H1 (cell line): Measurements from ENCODE around the gene MACROD2. TPM values are rescaled to one million over a fixed set of nuclear protein-coding genes. Genes with fewer than 3 reads are reported as not detected.

ENCODE experiments used
- EZH2 ChIP-seq: fragments of 200-600 bp; sonication (generic); IDR thresholded peaks from 2 replicates; pipeline ENCODE4 v1.7.1; 2012; ENCODE audit warnings: low read depth, mild to moderate bottlenecking, moderate library complexity, low read length, inconsistent platforms; ENCODE audit not compliant: severe bottlenecking
- RFX5 ChIP-seq: IDR thresholded peaks from 2 replicates; pipeline ENCODE4 v1.6.1; 2011; ENCODE audit warnings: low read depth, low read length, improper control_type of control experiment, borderline replicate concordance
- SP2 ChIP-seq: IDR thresholded peaks from 2 replicates; pipeline ENCODE4 v1.6.1; 2012; ENCODE audit warnings: mild to moderate bottlenecking, low read length, inconsistent platforms
- polyA plus RNA-seq, 7 experiments: library from polyadenylated mRNA; depleted of rRNA in 3 of 7; stranded (reverse) in 5 of 7; unstranded in 2 of 7; fragments of >200 nt in 5 of 7; fragments of 200-250 nt in 2 of 7; gene quantifications; 1 replicate in 5 of 7; 2 replicates in 1 of 7; 4 replicates in 1 of 7; pipeline versions ENCODE4 v1.2.1 to v1.2.3, GENCODE V29; 2011 to 2013; ENCODE audit warnings: missing spikeins in 2 of 7, mixed read lengths in 2 of 7
- total RNA-seq: library from RNA; stranded (reverse); fragmentation: NEBNext Ultra II Directional; extraction: Animal tissue kit (Norgen Biotek cat#: 25700); gene quantifications from 2 replicates; pipeline ENCODE4 v1.2.1, GENCODE V29; 2021

The MACROD2 gene
- total and polyA plus RNA-seq, 2 of the 8 experiments (the other 6 are each of a cell fraction or from before 2014, with no cell fraction given) = 0.70 to 3.9 TPM

DNA sequence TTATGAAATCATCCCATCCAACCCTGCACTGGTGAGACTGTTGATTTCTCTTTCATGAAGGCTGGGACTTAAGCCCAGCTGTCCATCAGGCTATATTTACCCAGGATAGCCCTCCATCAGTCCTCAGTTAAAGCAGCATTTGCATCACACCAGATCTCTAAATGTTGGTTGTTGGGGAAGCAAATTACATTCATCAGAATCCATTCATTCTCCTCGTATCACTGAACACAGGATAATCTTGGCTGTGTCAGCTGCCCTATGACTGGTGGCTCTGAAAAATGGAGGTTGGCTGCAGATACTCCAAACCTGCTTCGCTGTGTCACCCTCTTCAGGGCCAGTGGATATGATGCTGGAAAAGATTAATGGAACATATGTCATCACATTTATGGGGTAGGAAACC, 1859.6 kb downstream of the MACROD2 start (continued):
- no peak for TF ChIP-seq SP2
- TF ChIP-seq RFX5 = no peak
- no peak for TF ChIP-seq EZH2
